Measurements from ENCODE around the gene GLDN.

Gene GLDN

DNA sequence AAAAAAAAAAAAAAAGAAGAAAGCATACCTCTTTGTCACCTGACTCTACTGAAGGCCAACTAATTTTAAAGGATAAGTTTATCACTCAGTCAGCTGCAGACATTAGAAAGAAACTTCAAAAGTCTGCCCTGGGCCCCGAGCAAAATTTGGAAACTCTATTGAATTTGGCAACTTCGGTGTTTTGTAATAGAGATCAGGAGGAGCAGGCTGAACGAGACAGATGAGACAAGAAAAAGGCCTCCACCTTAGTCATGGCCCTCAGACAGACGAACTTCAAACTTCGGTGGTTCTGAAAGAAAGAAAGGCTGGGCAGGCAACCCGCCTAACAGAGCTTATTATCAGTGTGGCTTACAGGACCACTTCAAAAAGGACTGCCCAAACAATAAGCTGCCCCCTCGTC lies 18.5 kb downstream of the GLDN start:
- no peaks in the 10 kb centered on the region for H3K27me3 ChIP-seq (ENCODE audit: control insufficient read depth in 1 of 2, insufficient read depth in 2 of 2, low read length in 2 of 2)
- no peak overlapping the region for H3K27ac ChIP-seq (ENCODE audit: low read length)
- H3K4me1 ChIP-seq (ENCODE audit: control insufficient read depth, insufficient read depth, low read length) = no peaks in the 10 kb centered on the region
- no peaks in the 10 kb centered on the region for H3K36me3 ChIP-seq (ENCODE audit: control insufficient read depth in 2 of 2, insufficient read depth in 2 of 2, low read length in 2 of 2)
- no peaks in the 10 kb centered on the region for H3K9me3 ChIP-seq (ENCODE audit: control insufficient read depth in 2 of 2, low read length in 2 of 2)
- H3K9ac ChIP-seq (ENCODE audit: low read length in 2 of 2) = no peak overlapping the region
- H3K4me3 ChIP-seq (ENCODE audit: low read length in 2 of 2) = no peak overlapping the region

GRCh38 chr15:51363383-51363782 lies 21.9 kb downstream of the GLDN start:
- H3K36me3 ChIP-seq (ENCODE audit: control insufficient read depth in 2 of 2, insufficient read depth in 2 of 2, low read length in 2 of 2) = no peaks in the 10 kb centered on the region
- no peak overlapping the region for H3K27ac ChIP-seq (ENCODE audit: low read length)
- H3K4me1 ChIP-seq (ENCODE audit: control insufficient read depth, insufficient read depth, low read length) = peaks cover 12% of the 10 kb centered on the region

DNA sequence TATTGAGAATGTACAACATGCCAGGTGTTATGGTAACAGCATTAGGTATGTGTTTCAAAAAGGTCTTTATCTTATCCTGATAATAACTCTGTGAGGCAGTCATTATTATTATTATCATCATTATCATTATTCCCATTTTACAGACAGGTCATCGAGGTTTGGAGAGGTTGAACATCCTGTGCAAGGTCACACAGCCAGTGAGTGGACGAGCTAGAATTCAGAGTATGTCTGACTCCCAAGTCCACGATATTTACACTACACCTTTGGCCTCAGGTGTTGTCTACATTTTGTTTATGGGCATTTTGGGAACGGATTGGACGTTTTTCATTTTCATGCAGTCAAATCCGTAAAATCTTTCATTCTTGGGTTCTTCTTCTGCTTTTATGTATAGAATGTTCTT lies 24.0 kb downstream of the GLDN start:
- H3K4me3 ChIP-seq (ENCODE audit: low read length in 2 of 2) = no peak overlapping the region
- H3K27ac ChIP-seq (ENCODE audit: low read length) = no peak overlapping the region
- no peaks in the 10 kb centered on the region for H3K27me3 ChIP-seq (ENCODE audit: control insufficient read depth in 1 of 2, insufficient read depth in 2 of 2, low read length in 2 of 2)
- H3K4me1 ChIP-seq (ENCODE audit: control insufficient read depth, insufficient read depth, low read length) = peaks cover 18% of the 10 kb centered on the region
- no peaks in the 10 kb centered on the region for H3K36me3 ChIP-seq (ENCODE audit: control insufficient read depth in 2 of 2, insufficient read depth in 2 of 2, low read length in 2 of 2)
- H3K9me3 ChIP-seq (ENCODE audit: control insufficient read depth in 2 of 2, low read length in 2 of 2) = no peaks in the 10 kb centered on the region
- no peak overlapping the region for H3K9ac ChIP-seq (ENCODE audit: low read length in 2 of 2)

More at GRCh38 chr15:51363383-51363782, 21.9 kb downstream of the GLDN start:
- H3K4me3 ChIP-seq (ENCODE audit: low read length in 2 of 2) = no peak overlapping the region
- no peaks in the 10 kb centered on the region for H3K9me3 ChIP-seq (ENCODE audit: control insufficient read depth in 2 of 2, low read length in 2 of 2)
- H3K9ac ChIP-seq (ENCODE audit: low read length in 2 of 2) = no peak overlapping the region
- no peaks in the 10 kb centered on the region for H3K27me3 ChIP-seq (ENCODE audit: control insufficient read depth in 1 of 2, insufficient read depth in 2 of 2, low read length in 2 of 2)

- H3K27me3 ChIP-seq (ENCODE audit: control insufficient read depth in 1 of 2, insufficient read depth in 2 of 2, low read length in 2 of 2) = no peaks in the 10 kb centered on the region
- no peaks in the 10 kb centered on the region for H3K36me3 ChIP-seq (ENCODE audit: control insufficient read depth in 2 of 2, insufficient read depth in 2 of 2, low read length in 2 of 2)
- H3K27ac ChIP-seq (ENCODE audit: low read length) = no peak overlapping the region
These were observed 24.6 kb downstream of the GLDN start for GRCh38 chr15:51366071-51366470.

GRCh38 chr15:51366920-51367319 lies 25.5 kb downstream of the GLDN start:
- Histone ChIP-seq H3K4me1 (ENCODE audit: control insufficient read depth, insufficient read depth, low read length) (peaks cover 18% of the 10 kb centered on the region), H3K9me3 (ENCODE audit: control insufficient read depth in 2 of 2, low read length in 2 of 2) (no peaks in the 10 kb centered on the region), H3K9ac (ENCODE audit: low read length in 2 of 2) (no peak overlapping the region), H3K36me3 (ENCODE audit: control insufficient read depth in 2 of 2, insufficient read depth in 2 of 2, low read length in 2 of 2) (no peaks in the 10 kb centered on the region), H3K4me3 (ENCODE audit: low read length in 2 of 2) (no peak overlapping the region), H3K27ac (ENCODE audit: low read length) (no peak overlapping the region), H3K27me3 (ENCODE audit: control insufficient read depth in 1 of 2, insufficient read depth in 2 of 2, low read length in 2 of 2) (no peaks in the 10 kb centered on the region)

More at GRCh38 chr15:51366071-51366470, 24.6 kb downstream of the GLDN start:
- Histone ChIP-seq H3K4me3 (ENCODE audit: low read length in 2 of 2) (no peak overlapping the region), H3K9ac (ENCODE audit: low read length in 2 of 2) (no peak overlapping the region), H3K9me3 (ENCODE audit: control insufficient read depth in 2 of 2, low read length in 2 of 2) (no peaks in the 10 kb centered on the region), H3K4me1 (ENCODE audit: control insufficient read depth, insufficient read depth, low read length) (peaks cover 18% of the 10 kb centered on the region)

- Histone ChIP-seq H3K4me1 (ENCODE audit: control insufficient read depth, insufficient read depth, low read length) (peaks cover 18% of the 10 kb centered on the region), H3K27me3 (ENCODE audit: control insufficient read depth in 1 of 2, insufficient read depth in 2 of 2, low read length in 2 of 2) (no peaks in the 10 kb centered on the region), H3K36me3 (ENCODE audit: control insufficient read depth in 2 of 2, insufficient read depth in 2 of 2, low read length in 2 of 2) (no peaks in the 10 kb centered on the region), H3K4me3 (ENCODE audit: low read length in 2 of 2) (no peak overlapping the region), H3K9me3 (ENCODE audit: control insufficient read depth in 2 of 2, low read length in 2 of 2) (no peaks in the 10 kb centered on the region), H3K27ac (ENCODE audit: low read length) (no peak overlapping the region), H3K9ac (ENCODE audit: low read length in 2 of 2) (no peak overlapping the region)
These were observed 26.0 kb downstream of the GLDN start for GRCh38 chr15:51367322-51367976.

DNA sequence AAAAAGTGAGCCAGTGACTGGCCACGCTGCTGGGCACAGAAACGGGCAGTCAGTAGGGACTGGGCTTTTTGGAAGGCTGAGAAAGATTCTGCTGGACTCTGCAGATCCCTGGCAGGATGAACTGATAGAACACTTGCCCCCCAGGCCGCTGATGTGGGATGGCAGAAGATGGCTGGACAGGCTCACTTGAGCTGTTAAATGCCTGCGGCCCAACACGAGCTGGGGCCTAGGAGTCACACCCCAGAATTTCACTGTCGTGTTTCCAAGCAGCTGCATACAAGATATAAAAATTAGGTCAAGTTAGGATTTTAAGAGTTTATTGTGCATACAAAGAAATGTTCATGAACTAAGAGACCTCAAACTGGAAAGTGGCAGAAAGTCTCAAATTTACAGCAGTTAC lies 26.9 kb downstream of the GLDN start:
- no peak overlapping the region for H3K27ac ChIP-seq (ENCODE audit: low read length)

DNA sequence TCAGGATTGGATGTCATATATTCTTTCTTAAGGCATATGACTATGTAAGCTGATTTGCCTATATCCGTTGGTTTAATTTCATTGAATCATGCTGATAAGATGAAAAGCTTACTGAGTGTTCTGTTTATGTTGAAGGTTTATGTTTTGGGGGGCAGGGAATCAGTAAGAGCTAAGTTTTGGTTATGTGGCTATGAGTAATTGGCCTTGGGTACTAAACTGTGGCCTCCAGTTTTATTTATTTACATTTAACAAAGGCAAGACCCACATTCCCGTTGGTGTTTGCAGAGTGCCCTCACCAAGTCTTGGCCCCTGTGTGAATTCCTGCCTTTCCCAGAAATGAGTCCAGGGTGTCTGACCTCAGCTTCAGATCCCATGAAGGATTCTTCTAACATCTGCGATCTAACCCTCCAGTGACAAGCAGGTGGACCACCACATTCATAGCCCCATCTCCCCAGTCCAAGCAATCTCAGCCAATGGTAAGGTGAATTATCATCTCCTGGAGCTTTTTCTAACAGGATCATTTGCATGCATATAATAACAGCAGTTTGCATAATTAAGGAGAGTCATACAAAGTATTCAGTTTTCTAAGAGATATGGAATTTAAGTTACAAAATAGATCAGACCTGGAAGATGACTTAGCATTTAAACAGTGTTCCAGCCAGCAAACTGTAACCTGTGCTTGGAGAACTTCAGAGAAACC lies 27.4 kb downstream of the GLDN start:
- Histone ChIP-seq H3K36me3 (ENCODE audit: control insufficient read depth in 2 of 2, insufficient read depth in 2 of 2, low read length in 2 of 2) (no peaks in the 10 kb centered on the region), H3K27me3 (ENCODE audit: control insufficient read depth in 1 of 2, insufficient read depth in 2 of 2, low read length in 2 of 2) (no peaks in the 10 kb centered on the region), H3K27ac (ENCODE audit: low read length) (peak overlapping the region; percentile 20), H3K9me3 (ENCODE audit: control insufficient read depth in 2 of 2, low read length in 2 of 2) (no peaks in the 10 kb centered on the region), H3K4me1 (ENCODE audit: control insufficient read depth, insufficient read depth, low read length) (peaks cover 18% of the 10 kb centered on the region), H3K4me3 (ENCODE audit: low read length in 2 of 2) (no peak overlapping the region), H3K9ac (ENCODE audit: low read length in 2 of 2) (no peak overlapping the region)

More for the DNA sequence above, 26.9 kb downstream of the GLDN start:
- H3K4me3 ChIP-seq (ENCODE audit: low read length in 2 of 2) = no peak overlapping the region
- H3K4me1 ChIP-seq (ENCODE audit: control insufficient read depth, insufficient read depth, low read length) = peaks cover 18% of the 10 kb centered on the region
- no peaks in the 10 kb centered on the region for H3K27me3 ChIP-seq (ENCODE audit: control insufficient read depth in 1 of 2, insufficient read depth in 2 of 2, low read length in 2 of 2)
- no peaks in the 10 kb centered on the region for H3K9me3 ChIP-seq (ENCODE audit: control insufficient read depth in 2 of 2, low read length in 2 of 2)
- no peaks in the 10 kb centered on the region for H3K36me3 ChIP-seq (ENCODE audit: control insufficient read depth in 2 of 2, insufficient read depth in 2 of 2, low read length in 2 of 2)
- no peak overlapping the region for H3K9ac ChIP-seq (ENCODE audit: low read length in 2 of 2)

- H3K27me3 ChIP-seq (ENCODE audit: control insufficient read depth in 1 of 2, insufficient read depth in 2 of 2, low read length in 2 of 2) = no peaks in the 10 kb centered on the region
- peaks cover 18% of the 10 kb centered on the region for H3K4me1 ChIP-seq (ENCODE audit: control insufficient read depth, insufficient read depth, low read length)
- H3K9me3 ChIP-seq (ENCODE audit: control insufficient read depth in 2 of 2, low read length in 2 of 2) = no peaks in the 10 kb centered on the region
- H3K36me3 ChIP-seq (ENCODE audit: control insufficient read depth in 2 of 2, insufficient read depth in 2 of 2, low read length in 2 of 2) = no peaks in the 10 kb centered on the region
- no peak overlapping the region for H3K9ac ChIP-seq (ENCODE audit: low read length in 2 of 2)
- no peak overlapping the region for H3K4me3 ChIP-seq (ENCODE audit: low read length in 2 of 2)
- peak overlapping the region; percentile 20 for H3K27ac ChIP-seq (ENCODE audit: low read length)
These were observed 28.0 kb downstream of the GLDN start for GRCh38 chr15:51369451-51369761.

GRCh38 chr15:51371266-51371665 lies 29.8 kb downstream of the GLDN start:
- H3K4me1 ChIP-seq (ENCODE audit: control insufficient read depth, insufficient read depth, low read length) = peaks cover 15% of the 10 kb centered on the region
- no peak overlapping the region for H3K27ac ChIP-seq (ENCODE audit: low read length)
- no peak overlapping the region for H3K9ac ChIP-seq (ENCODE audit: low read length in 2 of 2)
- H3K4me3 ChIP-seq (ENCODE audit: low read length in 2 of 2) = no peak overlapping the region
- no peaks in the 10 kb centered on the region for H3K36me3 ChIP-seq (ENCODE audit: control insufficient read depth in 2 of 2, insufficient read depth in 2 of 2, low read length in 2 of 2)
- no peaks in the 10 kb centered on the region for H3K27me3 ChIP-seq (ENCODE audit: control insufficient read depth in 1 of 2, insufficient read depth in 2 of 2, low read length in 2 of 2)
- H3K9me3 ChIP-seq (ENCODE audit: control insufficient read depth in 2 of 2, low read length in 2 of 2) = no peaks in the 10 kb centered on the region

GRCh38 chr15:51374131-51374530 lies 32.7 kb downstream of the GLDN start:
- H3K9me3 ChIP-seq (ENCODE audit: control insufficient read depth in 2 of 2, low read length in 2 of 2) = no peaks in the 10 kb centered on the region
- H3K4me1 ChIP-seq (ENCODE audit: control insufficient read depth, insufficient read depth, low read length) = peaks cover 9% of the 10 kb centered on the region
- H3K27me3 ChIP-seq (ENCODE audit: control insufficient read depth in 1 of 2, insufficient read depth in 2 of 2, low read length in 2 of 2) = no peaks in the 10 kb centered on the region
- H3K36me3 ChIP-seq (ENCODE audit: control insufficient read depth in 2 of 2, insufficient read depth in 2 of 2, low read length in 2 of 2) = no peaks in the 10 kb centered on the region
- no peak overlapping the region for H3K9ac ChIP-seq (ENCODE audit: low read length in 2 of 2)
- no peak overlapping the region for H3K4me3 ChIP-seq (ENCODE audit: low read length in 2 of 2)
- no peak overlapping the region for H3K27ac ChIP-seq (ENCODE audit: low read length)
